ENCODE measurements around the gene FADD.
"Not testable (repeated sequence)": the region's sequence is repeated elsewhere in the genome, so short reads cannot be mapped to it uniquely, and the experiment has no call there.

The FADD gene

GRCh38 chr11:70212227-70212811, 9.2 kb downstream of the FADD start:
- no peak overlapping the region for H3K27ac ChIP-seq
- no peak for DNase-seq (ENCODE audit: low spot score)
- TF ChIP-seq CTCF (IDR thresholded peaks at IDR 0.05): no peak
- no peak overlapping the region for H3K4me3 ChIP-seq

- not testable (repeated sequence) for DNase-seq (ENCODE audit: low spot score); H3K4me3 ChIP-seq; H3K27ac ChIP-seq
Observed at GRCh38 chr11:70217388-70217787, 14.3 kb downstream of the FADD start.

GRCh38 chr11:70218076-70218475, 15.0 kb downstream of the FADD start:
- not testable (repeated sequence) for DNase-seq (ENCODE audit: low spot score); H3K4me3 ChIP-seq; H3K27ac ChIP-seq

GRCh38 chr11:70220136-70220535, 17.0 kb downstream of the FADD start:
- DNase-seq (ENCODE audit: low spot score): no peak
- TF ChIP-seq CTCF (IDR thresholded peaks at IDR 0.05): no peak
- H3K27ac ChIP-seq: no peak overlapping the region
- no peak overlapping the region for H3K4me3 ChIP-seq

GRCh38 chr11:70220920-70221319, 17.8 kb downstream of the FADD start:
- TF ChIP-seq CTCF (IDR thresholded peaks at IDR 0.05): no peak
- Histone ChIP-seq H3K4me3 (no peak overlapping the region), H3K27ac (no peak overlapping the region)
- DNase-seq (ENCODE audit: low spot score): no peak

GRCh38 chr11:70225681-70226177, 22.6 kb downstream of the FADD start:
- Histone ChIP-seq H3K27ac (no peak overlapping the region), H3K4me3 (no peak overlapping the region)
- DNase-seq (ENCODE audit: low spot score): no peak
- no peak for TF ChIP-seq CTCF (IDR thresholded peaks at IDR 0.05)

- Histone ChIP-seq H3K4me3 (no peak overlapping the region), H3K27ac (no peak overlapping the region)
- TF ChIP-seq CTCF (IDR thresholded peaks at IDR 0.05): no peak
- no peak for DNase-seq (ENCODE audit: low spot score)
Observed at GRCh38 chr11:70226183-70226582, 23.1 kb downstream of the FADD start.

GRCh38 chr11:70226967-70227366, 23.9 kb downstream of the FADD start:
- Histone ChIP-seq H3K4me3 (no peak overlapping the region), H3K27ac (no peak overlapping the region)
- no peak for DNase-seq (ENCODE audit: low spot score)
- TF ChIP-seq CTCF (IDR thresholded peaks at IDR 0.05): no peak
